ENCODE data around the gene AGAP2.

GRCh38 chr12:57732726-57733593 is 5.6 kb downstream of the AGAP2 start:
- TF ChIP-seq CTCF (IDR thresholded peaks at IDR 0.05), result no peak
- TF ChIP-seq POLR2AphosphoS5 (IDR thresholded peaks at IDR 0.05), result no peak
- TF ChIP-seq POLR2A (IDR thresholded peaks at IDR 0.05; ENCODE audit: low read depth), result no peak

Data from esophagus muscularis mucosa (tissue), 3 donors.